Neural cell (in vitro differentiated cells): ENCODE measurements around the gene PIGS.

Experiments
- EP300 ChIP-seq: fragments of 450-650 bp; conservative IDR thresholded peaks from 2 replicates; pipeline ENCODE4 v1.6.1; 2014; ENCODE audit warnings: antibody characterized with exemption, mild to moderate bottlenecking, moderate library complexity; ENCODE audit not compliant: poor library complexity, severe bottlenecking
- EZH2 ChIP-seq: fragments of 200-600, 300-800 bp; shearing (Covaris generic), sonication (generic); IDR thresholded peaks from 2 replicates; pipeline ENCODE4 v1.6.1; 2014; ENCODE audit warnings: antibody characterized with exemption, low read length, borderline replicate concordance, mild to moderate bottlenecking; ENCODE audit not compliant: insufficient read depth, poor library complexity, severe bottlenecking
- MXI1 ChIP-seq: fragments of 450-650 bp; conservative IDR thresholded peaks from 2 replicates; pipeline ENCODE4 v1.6.1; 2014; ENCODE audit warnings: antibody characterized with exemption, mild to moderate bottlenecking; ENCODE audit not compliant: poor library complexity, severe bottlenecking
- RAD21 ChIP-seq: fragments of 450-650 bp; conservative IDR thresholded peaks from 2 replicates; pipeline ENCODE4 v1.6.1; 2014; ENCODE audit warnings: antibody characterized with exemption, mild to moderate bottlenecking, moderate library complexity
- REST ChIP-seq: IDR thresholded peaks from 2 replicates; pipeline ENCODE4 v1.6.1; 2012; ENCODE audit warnings: borderline replicate concordance
- TAF1 ChIP-seq: IDR thresholded peaks from 2 replicates; pipeline ENCODE4 v1.6.1; 2012; ENCODE audit warnings: low read depth
- TF ChIP-seq, protein P1 (sequence below): fragments of 450-650 bp; IDR thresholded peaks from 2 replicates; pipeline ENCODE4 v1.5.1; 2014; ENCODE audit warnings: antibody characterized with exemption, mild to moderate bottlenecking, moderate library complexity; ENCODE audit not compliant: poor library complexity, severe bottlenecking

GRCh38 chr17:28509789-28510188, 61.5 kb downstream of the PIGS start:
- TF ChIP-seq, protein P1, sequence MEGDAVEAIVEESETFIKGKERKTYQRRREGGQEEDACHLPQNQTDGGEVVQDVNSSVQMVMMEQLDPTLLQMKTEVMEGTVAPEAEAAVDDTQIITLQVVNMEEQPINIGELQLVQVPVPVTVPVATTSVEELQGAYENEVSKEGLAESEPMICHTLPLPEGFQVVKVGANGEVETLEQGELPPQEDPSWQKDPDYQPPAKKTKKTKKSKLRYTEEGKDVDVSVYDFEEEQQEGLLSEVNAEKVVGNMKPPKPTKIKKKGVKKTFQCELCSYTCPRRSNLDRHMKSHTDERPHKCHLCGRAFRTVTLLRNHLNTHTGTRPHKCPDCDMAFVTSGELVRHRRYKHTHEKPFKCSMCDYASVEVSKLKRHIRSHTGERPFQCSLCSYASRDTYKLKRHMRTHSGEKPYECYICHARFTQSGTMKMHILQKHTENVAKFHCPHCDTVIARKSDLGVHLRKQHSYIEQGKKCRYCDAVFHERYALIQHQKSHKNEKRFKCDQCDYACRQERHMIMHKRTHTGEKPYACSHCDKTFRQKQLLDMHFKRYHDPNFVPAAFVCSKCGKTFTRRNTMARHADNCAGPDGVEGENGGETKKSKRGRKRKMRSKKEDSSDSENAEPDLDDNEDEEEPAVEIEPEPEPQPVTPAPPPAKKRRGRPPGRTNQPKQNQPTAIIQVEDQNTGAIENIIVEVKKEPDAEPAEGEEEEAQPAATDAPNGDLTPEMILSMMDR: no peak
- TF ChIP-seq EP300 (no peak), EZH2 (no peak), RAD21 (no peak), TAF1 (no peak), REST (no peak), MXI1 (no peak)
